GM13976 (cell line): ENCODE data around the gene SIRT3.
"Not testable (repeated sequence)": the region's sequence is repeated elsewhere in the genome, so short reads cannot be mapped to it uniquely, and the experiment has no call there.

Source experiments
- DNase-seq: peaks from one replicate; pipeline ENCODE4 v3.0.0; 2012; ENCODE audit warnings: low spot score
- CTCF ChIP-seq: IDR thresholded peaks from 2 replicates; pipeline ENCODE4 v1.5.1; 2012; ENCODE audit warnings: borderline replicate concordance, mild to moderate bottlenecking; ENCODE audit not compliant: insufficient read depth; ENCODE audit errors: extremely low read depth, missing control alignments, control extremely low read depth
- in situ Hi-C: fragments of 300-500 bp; cut with MboI; formaldehyde crosslinking; loops from one replicate; pipeline ENCODE4 v1.12.0; 2022; ENCODE audit warnings: low sequenced_read_pairs, mixed read lengths, inconsistent platforms; ENCODE audit not compliant: unreplicated experiment

Gene SIRT3

GRCh38 chr11:221998-222789 lies 13.9 kb downstream of the SIRT3 start:
- in situ Hi-C loops: no loop called here
- no peak for TF ChIP-seq CTCF
- DNase-seq: peak; percentile 7

GRCh38 chr11:221539-221938 lies 14.6 kb downstream of the SIRT3 start:
- in situ Hi-C loops: no loop called here
- TF ChIP-seq CTCF: no peak
- no peak for DNase-seq

- in situ Hi-C loops, DNase-seq: not testable (repeated sequence)
Observed at GRCh38 chr11:220641-221215, 15.4 kb downstream of the SIRT3 start.

GRCh38 chr11:218815-219593 lies 17.1 kb downstream of the SIRT3 start:
- no peak for TF ChIP-seq CTCF
- in situ Hi-C loops: no loop called here
- no peak for DNase-seq

- no peak for TF ChIP-seq CTCF
- in situ Hi-C loops: no loop called here
- DNase-seq: no peak
Observed at GRCh38 chr11:217704-218103, 18.4 kb downstream of the SIRT3 start.

GRCh38 chr11:216081-216974 lies 19.8 kb downstream of the SIRT3 start:
- in situ Hi-C loops: no loop called here
- no peak for TF ChIP-seq CTCF
- no peak for DNase-seq
